ENCODE data around the gene BCORL1. TPM values are rescaled to one million over a fixed set of nuclear protein-coding genes. Genes with fewer than 3 reads are reported as not detected.

BCORL1 gene
- total RNA-seq, 4 donors from 2014 or later = 4.7 to 12.0 (median 6.2) TPM

DNA sequence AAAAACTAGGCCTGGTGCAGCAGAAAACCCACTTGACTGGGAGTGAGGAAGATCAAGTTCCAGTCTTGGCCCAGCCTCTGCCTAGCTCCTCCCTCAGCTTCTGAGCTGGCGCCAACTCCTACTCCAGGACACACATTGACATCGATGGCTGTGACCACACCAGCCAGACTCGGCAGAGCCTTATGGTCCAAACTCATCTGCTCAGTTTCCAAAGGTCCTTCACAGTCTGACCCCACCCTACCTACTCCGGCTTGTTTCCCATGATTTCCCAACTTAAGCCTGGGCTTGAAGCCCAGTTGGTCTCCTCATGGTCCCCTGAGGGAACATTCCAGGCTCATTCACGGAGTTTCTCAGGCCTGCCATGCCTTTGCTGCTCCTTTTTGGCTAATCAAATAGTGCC, 117.7 kb downstream of the BCORL1 start:
- WGBS, 2 donors = 63 to 72% methylated on average over 2 to 5 of the region's 5 CpGs
- peak; percentile 28 to 31 for DNase-seq
- H3K9me3 ChIP-seq = no peaks in the 10 kb centered on the region
- no peak overlapping the region for H3K4me3 ChIP-seq (replicated peaks in 1 of 3)
- TF ChIP-seq, protein P1, sequence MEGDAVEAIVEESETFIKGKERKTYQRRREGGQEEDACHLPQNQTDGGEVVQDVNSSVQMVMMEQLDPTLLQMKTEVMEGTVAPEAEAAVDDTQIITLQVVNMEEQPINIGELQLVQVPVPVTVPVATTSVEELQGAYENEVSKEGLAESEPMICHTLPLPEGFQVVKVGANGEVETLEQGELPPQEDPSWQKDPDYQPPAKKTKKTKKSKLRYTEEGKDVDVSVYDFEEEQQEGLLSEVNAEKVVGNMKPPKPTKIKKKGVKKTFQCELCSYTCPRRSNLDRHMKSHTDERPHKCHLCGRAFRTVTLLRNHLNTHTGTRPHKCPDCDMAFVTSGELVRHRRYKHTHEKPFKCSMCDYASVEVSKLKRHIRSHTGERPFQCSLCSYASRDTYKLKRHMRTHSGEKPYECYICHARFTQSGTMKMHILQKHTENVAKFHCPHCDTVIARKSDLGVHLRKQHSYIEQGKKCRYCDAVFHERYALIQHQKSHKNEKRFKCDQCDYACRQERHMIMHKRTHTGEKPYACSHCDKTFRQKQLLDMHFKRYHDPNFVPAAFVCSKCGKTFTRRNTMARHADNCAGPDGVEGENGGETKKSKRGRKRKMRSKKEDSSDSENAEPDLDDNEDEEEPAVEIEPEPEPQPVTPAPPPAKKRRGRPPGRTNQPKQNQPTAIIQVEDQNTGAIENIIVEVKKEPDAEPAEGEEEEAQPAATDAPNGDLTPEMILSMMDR (IDR thresholded peaks at IDR 0.05) = no peak
- TF ChIP-seq POLR2A (IDR thresholded peaks at IDR 0.05) = no peak
- peak overlapping the region in 1 of 3 donors; percentile 27 for H3K27ac ChIP-seq
- no peaks in the 10 kb centered on the region for H3K36me3 ChIP-seq
- intact Hi-C loops (cut with DNase I) = no loop called here
- no peaks in the 10 kb centered on the region for H3K27me3 ChIP-seq
- peaks cover 6 to 28% of the 10 kb centered on the region in 2 donors for H3K4me1 ChIP-seq

DNA sequence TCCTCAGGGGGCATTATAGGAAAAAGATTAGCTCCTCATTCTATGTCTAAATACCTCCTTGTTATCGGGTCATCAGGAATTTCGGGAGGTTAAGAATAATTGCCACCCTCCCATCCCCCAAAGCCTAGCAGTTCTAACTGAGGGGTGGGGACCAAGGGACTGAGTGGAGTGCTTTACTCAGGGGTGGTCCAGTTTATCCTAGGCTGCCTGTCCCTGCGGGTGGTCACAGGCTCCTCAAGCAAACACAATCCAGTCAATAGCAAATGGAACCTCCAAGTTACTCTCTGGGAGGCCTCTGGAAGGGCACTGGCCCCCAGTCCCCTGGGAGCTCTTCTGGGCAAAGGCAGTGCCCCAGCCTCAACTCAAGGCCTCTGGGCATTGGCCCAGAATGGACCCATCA, 121.2 kb downstream of the BCORL1 start:
- no peak for TF ChIP-seq POLR2A (IDR thresholded peaks at IDR 0.05)
- TF ChIP-seq, protein P1 (IDR thresholded peaks at IDR 0.05) = no peak
- Histone ChIP-seq H3K4me1 (peaks cover 0 to 21% of the 10 kb centered on the region in 2 donors), H3K9me3 (no peaks in the 10 kb centered on the region), H3K4me3 (replicated peaks in 1 of 3) (no peak overlapping the region), H3K36me3 (no peaks in the 10 kb centered on the region), H3K27me3 (no peaks in the 10 kb centered on the region), H3K27ac (no peak overlapping the region)
- 68 to 100% methylated on average over 2 of the region's 3 CpGs for WGBS, 2 donors
- intact Hi-C loops (cut with DNase I) = no loop called here
- no peak for DNase-seq

- peaks cover 0 to 8% of the 10 kb centered on the region in 2 donors for H3K4me1 ChIP-seq
- H3K36me3 ChIP-seq = no peaks in the 10 kb centered on the region
- H3K27ac ChIP-seq = no peak overlapping the region
- 68 to 90% methylated on average over 2 to 3 of the region's 3 CpGs for WGBS, 2 donors
- DNase-seq = no peak
- H3K9me3 ChIP-seq = no peaks in the 10 kb centered on the region
- no peaks in the 10 kb centered on the region for H3K27me3 ChIP-seq
- intact Hi-C loops (cut with DNase I) = no loop called here
- no peak overlapping the region for H3K4me3 ChIP-seq (replicated peaks in 1 of 3)
- TF ChIP-seq, protein P1 (IDR thresholded peaks at IDR 0.05) = no peak
- TF ChIP-seq POLR2A (IDR thresholded peaks at IDR 0.05) = no peak
Measured at GRCh38 chrX:130105244-130105643, 122.8 kb downstream of the BCORL1 start.

- H3K36me3 ChIP-seq = no peaks in the 10 kb centered on the region
- H3K4me1 ChIP-seq = peaks cover 0 to 3% of the 10 kb centered on the region in 2 donors
- TF ChIP-seq POLR2A (IDR thresholded peaks at IDR 0.05) = no peak
- TF ChIP-seq, protein P1 (IDR thresholded peaks at IDR 0.05) = no peak
- H3K4me3 ChIP-seq (replicated peaks in 1 of 3) = no peak overlapping the region
- no peak overlapping the region for H3K27ac ChIP-seq
- 58 to 71% methylated on average over 9 to 10 of the region's 10 CpGs for WGBS, 2 donors
- H3K27me3 ChIP-seq = no peaks in the 10 kb centered on the region
- DNase-seq = no peak
- intact Hi-C loops (cut with DNase I) = no loop called here
- H3K9me3 ChIP-seq = no peaks in the 10 kb centered on the region
Measured at GRCh38 chrX:130106071-130106470, 123.6 kb downstream of the BCORL1 start.

Other genes starting within 250 kb of the BCORL1 start
- gene XPNPEP2, start 243.7 kb upstream of the BCORL1 start, total RNA-seq = 1 to 10 TPM in 3 of 4 donors, under 1 TPM in 1; 0.88 to 2.5 (median 1.8) TPM
- gene SASH3, start 202.7 kb upstream of the BCORL1 start, total RNA-seq = 1 to 10 TPM; 1.8 to 7.3 (median 3.0) TPM
- gene ZDHHC9, start 138.7 kb upstream of the BCORL1 start, total RNA-seq = 10 to 100 TPM; 19.7 to 35.6 (median 25.3) TPM
- gene UTP14A, start 76.5 kb upstream of the BCORL1 start, total RNA-seq = 10 to 100 TPM; 12.2 to 14.7 (median 13.4) TPM
- gene ELF4, start 127.9 kb downstream of the BCORL1 start, total RNA-seq = 1 to 10 TPM; 2.6 to 6.3 (median 3.8) TPM
- gene AIFM1, start 183.2 kb downstream of the BCORL1 start, total RNA-seq = 10 to 100 TPM; 13.3 to 21.1 (median 17.3) TPM
- under 1 TPM in 2 of 4 donors, not detected in 2; 0.81 to 0.93 TPM for gene RAB33A, start 189.3 kb downstream of the BCORL1 start, total RNA-seq

Data from thyroid gland (tissue), 4 donors.